NCI-H1930 (cell line): Measurements from ENCODE around the gene PIP4K2B.

Experiments
- DNase-seq, 2 experiments: peaks; one replicate each; lab custom pipeline; 2025; lab: John Stamatoyannopoulos, UW

The PIP4K2B gene

DNA sequence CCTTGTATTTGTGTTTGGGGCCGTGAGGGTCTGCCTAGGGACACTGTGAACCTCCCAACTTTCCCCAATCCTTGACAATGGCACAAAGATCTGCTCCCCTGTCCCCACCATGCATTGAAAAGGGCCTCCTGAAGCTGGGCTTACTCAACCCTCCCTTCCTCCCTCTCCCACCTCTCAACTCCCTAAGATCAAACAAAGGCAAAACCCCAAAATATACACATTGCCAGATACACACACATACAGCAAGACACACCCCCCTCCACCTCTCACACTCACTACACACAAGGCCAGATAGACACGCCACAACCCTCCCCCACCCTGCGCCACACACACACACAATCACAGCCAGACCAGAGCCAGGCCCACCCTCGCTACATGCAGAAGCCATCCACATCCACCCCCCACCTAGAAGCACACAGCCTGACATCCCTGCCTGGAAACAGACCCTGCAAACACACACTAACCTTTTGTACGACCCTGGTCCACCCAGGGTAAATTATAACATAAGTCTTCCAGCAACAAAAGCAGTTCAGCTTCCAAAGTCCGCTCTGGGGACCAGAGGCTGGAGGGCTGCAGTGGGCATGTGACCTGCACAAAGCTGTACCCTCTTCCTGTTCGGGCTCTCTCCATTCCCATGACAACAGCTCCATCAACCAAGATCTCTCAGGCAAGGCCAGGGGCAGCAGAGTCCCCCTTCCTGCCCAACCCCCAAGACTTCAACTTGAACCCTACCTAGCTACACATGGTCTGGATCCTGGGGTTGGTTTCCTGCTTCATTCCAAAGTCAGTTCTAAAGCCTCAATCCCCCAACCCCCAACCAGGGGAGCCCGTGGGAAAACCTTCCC is 53.1 kb downstream of the PIP4K2B start:
- no peak for DNase-seq

GRCh38 chr17:38745545-38745944 is 53.8 kb downstream of the PIP4K2B start:
- no peak for DNase-seq

DNA sequence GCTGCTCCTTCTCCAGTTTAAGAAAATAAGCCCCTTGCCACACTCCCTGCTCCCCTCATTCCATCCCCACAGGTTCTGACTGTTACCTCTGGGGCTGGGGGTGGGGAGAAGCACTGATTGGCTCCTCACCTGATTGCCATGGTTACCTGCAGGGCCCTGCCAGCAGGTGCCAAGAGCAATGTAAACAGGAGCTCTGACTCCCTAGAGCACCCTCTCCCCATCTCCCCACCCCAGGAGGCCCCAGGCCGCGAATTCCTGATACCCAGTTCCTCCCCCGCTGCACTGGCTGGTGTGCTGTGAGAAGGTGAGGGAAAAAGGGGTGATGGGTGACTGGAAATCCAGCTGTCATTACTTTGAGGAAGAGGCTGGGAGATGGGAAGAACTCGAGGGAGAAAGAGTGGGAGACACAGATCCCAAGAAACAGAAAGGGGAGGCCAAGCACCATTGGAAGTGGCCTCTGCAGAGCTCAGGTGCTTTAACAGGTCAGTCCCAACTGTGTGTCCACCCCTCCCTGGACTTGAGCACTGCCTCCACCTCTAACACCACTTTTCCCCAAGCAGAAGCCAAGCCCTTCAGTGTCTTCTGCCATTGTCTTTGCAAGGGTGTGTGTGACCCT is 55.7 kb downstream of the PIP4K2B start:
- DNase-seq: no peak

DNA sequence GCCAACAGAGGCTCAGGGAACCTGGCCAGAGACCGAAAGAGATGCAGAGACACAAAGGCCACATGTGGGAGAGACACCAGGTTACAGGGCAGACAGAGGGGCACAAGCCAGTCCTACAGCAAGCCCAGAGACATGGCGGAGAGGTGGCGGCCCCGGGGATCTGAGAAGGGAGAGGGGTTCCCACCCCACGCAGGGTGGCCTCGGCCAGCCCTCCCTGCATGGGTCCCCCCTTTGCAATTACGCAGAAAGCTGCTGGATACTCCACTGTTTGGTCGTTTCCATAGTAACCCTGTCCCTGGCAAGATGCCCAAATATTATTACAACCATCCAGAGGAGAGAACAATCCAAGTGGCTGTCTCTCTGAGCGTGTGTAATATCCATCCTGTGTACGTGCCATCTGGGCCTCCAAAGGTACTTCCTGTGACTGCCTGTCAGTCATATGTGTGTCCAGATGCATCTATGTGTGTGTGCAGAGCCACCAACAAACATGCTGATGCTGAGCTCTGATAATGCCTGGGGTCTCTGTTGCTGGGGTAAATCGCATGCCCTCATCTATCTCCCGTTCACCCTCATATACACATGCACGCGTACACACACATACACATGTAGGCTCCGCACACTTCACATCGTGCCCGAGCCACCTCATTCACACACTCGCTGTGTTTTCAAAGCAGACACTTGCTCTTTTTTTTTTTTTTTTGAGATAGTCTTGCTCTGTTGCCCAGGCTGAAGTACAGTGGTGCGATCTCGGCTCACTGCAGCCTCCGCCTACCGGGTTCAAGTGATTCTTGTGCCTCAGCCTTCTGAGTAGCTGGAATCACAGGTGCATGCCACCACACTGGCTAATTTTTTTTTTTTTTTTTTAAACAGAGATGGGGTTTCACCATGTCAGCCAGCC is 56.7 kb downstream of the PIP4K2B start:
- DNase-seq: no peak

DNA sequence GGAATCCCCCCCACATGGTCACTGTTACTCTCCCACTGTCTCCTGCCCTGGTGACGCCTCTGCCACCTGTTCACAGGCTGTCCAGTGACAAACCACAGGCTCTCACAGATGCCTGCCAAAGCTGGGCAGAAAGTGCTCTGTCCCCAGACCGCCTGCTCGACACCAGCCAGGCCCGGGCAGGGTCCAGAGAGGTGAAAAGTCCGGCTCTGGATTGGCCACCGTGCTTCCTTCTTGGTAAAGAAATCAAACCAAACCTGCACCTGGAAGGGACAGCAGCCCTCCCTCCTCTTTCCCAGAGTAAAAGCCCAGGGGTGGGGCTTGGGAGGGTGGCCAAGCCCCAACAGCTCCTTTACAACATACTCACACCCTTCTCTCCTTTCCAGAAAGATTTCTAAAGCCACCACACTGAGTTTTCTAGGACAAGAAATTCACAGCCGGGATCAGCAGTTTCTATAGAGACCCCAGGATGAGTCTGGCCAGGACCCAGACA is 57.4 kb downstream of the PIP4K2B start:
- DNase-seq: no peak

DNA sequence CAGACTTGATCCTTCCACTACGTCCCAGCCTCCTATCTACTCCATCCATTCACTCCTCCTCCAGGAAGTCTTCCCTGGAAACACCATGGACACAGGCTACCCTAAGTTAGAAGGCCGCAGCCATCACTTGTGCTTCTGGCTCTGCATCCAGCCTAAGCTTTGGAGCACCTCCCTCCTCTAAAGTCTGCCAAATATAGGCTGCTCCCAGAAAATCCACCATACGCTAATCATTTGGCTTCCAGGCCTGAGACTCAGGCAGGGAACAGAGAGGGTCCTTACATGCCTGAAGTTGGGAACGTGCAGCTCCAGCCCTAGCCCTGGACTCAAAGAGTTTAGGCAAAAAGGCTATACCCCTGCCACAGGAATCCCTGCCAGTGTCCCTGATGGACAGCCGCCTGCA is 57.9 kb downstream of the PIP4K2B start:
- DNase-seq: no peak

GRCh38 chr17:38740806-38741205 is 58.5 kb downstream of the PIP4K2B start:
- no peak for DNase-seq

- DNase-seq: no peak
These were observed 59.3 kb downstream of the PIP4K2B start for GRCh38 chr17:38740044-38740443.

DNA sequence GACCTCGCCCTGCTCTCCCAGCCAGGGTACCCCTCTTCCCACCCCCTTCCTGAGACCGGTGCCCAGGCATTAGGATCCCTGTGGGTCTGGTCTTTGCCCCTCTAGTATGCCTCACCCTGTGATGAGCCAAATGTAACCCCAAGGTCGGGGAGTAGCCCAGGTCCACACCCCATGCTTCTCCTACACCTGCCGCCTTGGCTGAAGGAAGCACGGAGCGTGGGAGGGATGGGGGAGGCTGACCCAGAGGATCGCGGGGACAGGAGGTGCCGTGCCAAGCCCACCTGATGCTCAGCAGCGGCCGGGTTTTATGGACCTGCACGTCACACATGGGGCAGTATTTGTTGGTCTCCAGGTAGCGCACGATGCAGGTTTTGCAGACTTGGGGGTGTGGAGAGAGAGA is 60.1 kb downstream of the PIP4K2B start:
- no peak for DNase-seq

DNA sequence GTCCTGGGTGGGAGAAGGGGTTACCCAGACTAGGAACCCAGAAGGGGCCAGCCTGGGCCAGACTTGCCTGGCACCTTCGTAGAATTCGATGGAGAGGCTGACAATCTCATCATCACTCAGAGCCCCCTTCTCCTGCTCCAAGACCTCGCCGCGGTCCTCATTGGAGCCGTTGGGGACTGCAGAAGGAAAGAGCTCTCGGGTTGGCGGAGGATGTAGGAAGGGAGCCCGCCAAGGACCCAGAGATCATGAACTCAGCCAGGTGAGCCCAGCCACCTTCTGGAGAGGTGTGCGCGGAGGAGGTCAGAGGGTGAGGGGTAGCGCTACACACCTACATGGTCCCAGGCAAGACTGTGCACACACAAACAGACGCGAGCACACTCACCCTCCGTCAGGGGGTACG is 60.7 kb downstream of the PIP4K2B start:
- no peak for DNase-seq

DNA sequence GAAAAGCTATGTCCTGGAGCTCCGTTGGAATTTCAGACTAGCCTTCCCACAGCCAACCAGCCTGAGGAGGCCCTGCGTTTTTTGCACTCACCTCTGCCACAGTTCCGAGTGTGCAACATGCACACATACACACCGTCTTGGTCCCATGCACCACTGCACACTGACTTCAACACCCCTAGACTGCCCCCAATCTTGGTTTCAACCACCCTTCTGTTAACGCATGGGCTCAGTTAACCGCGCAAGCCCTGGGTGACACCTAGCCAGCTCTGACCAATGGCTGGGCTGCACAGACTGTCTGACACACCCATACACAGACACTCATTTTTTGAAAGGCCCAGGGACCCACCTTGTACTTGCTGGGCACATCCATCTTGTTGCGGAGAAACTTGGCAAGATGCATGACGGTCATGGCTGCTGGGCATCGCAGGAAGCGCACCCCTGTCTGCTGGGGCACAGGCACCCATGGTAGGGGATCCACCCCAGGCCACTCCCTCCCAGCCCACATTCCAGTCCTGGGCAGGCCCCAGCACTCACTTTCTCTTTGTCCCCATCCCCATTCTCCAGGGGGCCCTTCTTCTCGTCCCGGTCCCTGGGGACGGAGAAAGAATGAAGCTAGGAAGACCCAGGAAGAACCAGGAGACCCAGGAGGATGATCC is 61.2 kb downstream of the PIP4K2B start:
- no peak for DNase-seq

DNA sequence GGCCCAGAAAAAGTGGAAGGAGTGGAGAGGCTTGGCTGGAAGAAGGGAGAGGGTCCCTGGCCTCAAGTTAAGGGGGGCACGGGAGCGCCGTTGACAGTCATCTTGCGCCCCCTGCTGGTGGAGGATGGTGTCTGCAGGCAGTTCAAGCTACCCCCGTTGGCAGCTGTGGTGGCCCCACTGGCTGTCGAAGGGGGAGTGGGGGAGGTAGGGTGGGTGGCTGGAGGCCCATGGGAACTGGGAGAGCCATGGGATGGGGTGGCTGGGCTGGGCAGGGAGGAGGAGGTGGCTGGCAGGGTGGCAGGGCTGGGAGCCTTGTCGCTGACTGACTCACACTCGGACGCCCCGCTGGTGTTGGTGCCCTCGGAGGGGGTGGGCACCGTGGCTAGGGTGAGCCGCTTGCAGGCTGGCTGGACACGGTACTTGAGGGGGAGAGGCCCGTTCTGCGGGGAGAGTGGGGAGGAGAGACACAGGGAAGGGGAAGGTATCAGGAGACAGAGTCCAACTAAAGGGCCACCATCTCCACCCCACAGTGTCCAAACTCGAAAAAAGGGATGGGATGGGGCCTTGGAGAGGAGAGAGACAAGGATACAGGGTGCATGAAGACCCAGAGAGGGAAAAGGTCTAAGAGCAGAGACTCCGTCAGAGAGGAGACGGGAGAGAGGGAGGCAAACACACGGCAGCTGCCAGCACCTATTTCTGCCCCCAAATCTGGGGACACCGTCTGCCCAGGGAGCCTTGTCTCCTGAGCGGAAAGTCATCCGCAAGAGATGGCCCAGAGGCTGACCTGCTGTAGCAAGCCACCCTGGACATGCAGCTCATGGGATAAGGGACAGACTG is 64.0 kb downstream of the PIP4K2B start:
- DNase-seq: peak; percentile 41 to 61

- no peak for DNase-seq
These were observed 65.1 kb downstream of the PIP4K2B start for GRCh38 chr17:38733982-38734973.

DNA sequence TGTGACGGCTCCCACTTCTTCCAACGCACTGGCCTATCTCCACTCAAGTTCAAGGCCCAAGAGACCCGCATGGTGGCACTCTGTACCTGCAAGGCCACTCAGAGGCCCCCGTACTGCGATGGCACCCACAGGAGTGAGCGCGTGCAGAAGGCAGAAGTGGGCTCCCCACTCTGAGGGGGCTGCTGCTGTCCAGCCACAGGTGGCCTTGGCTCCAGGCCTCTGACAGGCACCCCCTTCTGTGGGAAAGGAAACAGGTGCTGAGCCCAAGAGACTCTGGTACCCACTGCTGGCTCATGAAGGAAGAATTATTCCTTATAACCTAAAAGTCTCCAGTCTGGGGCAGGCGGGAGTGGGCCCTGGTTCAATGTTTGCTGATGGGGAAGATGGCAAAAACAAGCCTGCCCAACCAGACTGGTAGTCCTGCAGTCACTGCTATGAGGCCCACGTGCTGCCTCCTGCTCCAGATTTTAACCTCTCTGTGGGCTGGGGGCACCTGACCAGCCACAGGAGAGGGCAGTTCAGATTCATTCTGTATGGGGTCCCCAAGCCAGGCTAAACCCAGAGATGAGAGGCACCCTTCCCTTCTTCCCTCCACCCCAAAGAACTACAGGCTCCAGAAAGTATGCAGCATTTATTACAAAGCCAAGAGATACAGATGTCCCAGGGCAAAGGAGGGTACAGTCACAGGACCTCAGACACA is 65.9 kb downstream of the PIP4K2B start:
- DNase-seq: no peak

- DNase-seq: no peak
These were observed 66.7 kb downstream of the PIP4K2B start for GRCh38 chr17:38732376-38733281.

GRCh38 chr17:38731526-38732294 is 67.6 kb downstream of the PIP4K2B start:
- DNase-seq: no peak
